H1 (cell line): ENCODE data around the gene SLC1A2. TPM values are rescaled to one million over a fixed set of nuclear protein-coding genes. Genes with fewer than 3 reads are reported as not detected.

Experiments used
- CTCF ChIA-PET: fragments of 300-600 bp; sonication (Branson Sonifier 250); formaldehyde crosslinking; loops from one replicate; lab custom pipeline; 2021; ENCODE audit not compliant: partially characterized antibody; lab: Charles Lee
- POLR2A ChIA-PET: fragments of 300-600 bp; sonication (Branson Sonifier 250); formaldehyde crosslinking; loops from one replicate; lab custom pipeline; 2021; ENCODE audit warnings: inconsistent platforms; ENCODE audit not compliant: partially characterized antibody; lab: Charles Lee
- DNase-seq, 2 experiments: peaks; one replicate each; pipeline versions ENCODE4 v3.0.0 to v3.0.0-alpha.2; 2010 to 2022; ENCODE audit warnings: low spot score in 2 of 2, low read depth in 1 of 2, mixed read lengths in 1 of 2
- FAIRE-seq: peaks from 2 replicates; lab custom pipeline; 2011; peaks lifted over from hg19 to GRCh38; lab: Jason Lieb, UNC
- H2AFZ ChIP-seq: 2 replicates; pipeline ENCODE4 v1.8.1; 2012; ENCODE audit warnings: low read length, inconsistent platforms
- H2AK5ac ChIP-seq: 2 replicates; pipeline ENCODE4 v1.6.1; 2013; ENCODE audit warnings: low read depth, low read length
- H2BK120ac ChIP-seq: replicated peaks from 2 replicates; pipeline ENCODE3; 2013; ENCODE audit warnings: low read depth, low read length, inconsistent platforms
- H2BK12ac ChIP-seq: 2 replicates; pipeline ENCODE4 v1.6.1; 2013; ENCODE audit warnings: low read depth, low read length
- H2BK15ac ChIP-seq: 2 replicates; pipeline ENCODE4 v1.6.1; 2013; ENCODE audit warnings: low read length
- H2BK20ac ChIP-seq: 2 replicates; pipeline ENCODE4 v1.6.1; 2013; ENCODE audit warnings: low read length
- H2BK5ac ChIP-seq: 2 replicates; pipeline ENCODE4 v1.6.1; 2013; ENCODE audit warnings: low read depth, low read length
- H3K14ac ChIP-seq: 2 replicates; pipeline ENCODE4 v1.6.1; 2013; ENCODE audit warnings: inconsistent platforms; ENCODE audit not compliant: insufficient read length
- H3K18ac ChIP-seq: 2 replicates; pipeline ENCODE4 v1.6.1; 2013; ENCODE audit warnings: low read length; ENCODE audit errors: extremely low read depth
- H3K23ac ChIP-seq: 2 replicates; pipeline ENCODE4 v1.6.1; 2013; ENCODE audit warnings: inconsistent platforms; ENCODE audit not compliant: insufficient read length
- H3K23me2 ChIP-seq: 2 replicates; pipeline ENCODE4 v1.6.1; 2013; ENCODE audit warnings: low read depth, low read length
- H3K27ac ChIP-seq: 2 replicates; pipeline ENCODE4 v1.6.1; 2011; ENCODE audit warnings: low read depth, low read length, inconsistent platforms
- H3K27me3 ChIP-seq, 4 experiments: replicated peaks in 1 of 4; 1 replicate in 1 of 4; 2 replicates in 3 of 4; pipeline versions ENCODE4 v1.6.1 to v1.8.1; 2011 to 2013; ENCODE audit warnings: low read length in 3 of 4, mild to moderate bottlenecking in 3 of 4, inconsistent platforms in 2 of 4, mixed read lengths in 2 of 4, moderate library complexity in 1 of 4; ENCODE audit not compliant: control insufficient read depth in 3 of 4, insufficient read depth in 3 of 4; ENCODE audit errors: extremely low read depth in 1 of 4
- H3K36me3 ChIP-seq, 4 experiments: 2 replicates each; pipeline versions ENCODE4 v1.6.1 to v1.8.1; 2011 to 2013; ENCODE audit warnings: mild to moderate bottlenecking in 4 of 4, low read length in 3 of 4, moderate library complexity in 2 of 4, control low read depth in 1 of 4, inconsistent platforms in 1 of 4; ENCODE audit not compliant: insufficient read depth in 4 of 4, control insufficient read depth in 2 of 4
- H3K4ac ChIP-seq: replicated peaks from 2 replicates; pipeline ENCODE3; 2013; ENCODE audit warnings: low read length, low read depth, mixed read lengths, inconsistent platforms; ENCODE audit not compliant: insufficient read length
- H3K4me1 ChIP-seq, 4 experiments: replicated peaks in 1 of 4; 1 replicate in 1 of 4; 2 replicates in 3 of 4; pipeline versions ENCODE4 v1.6.1 to v1.8.1; 2011 to 2013; ENCODE audit warnings: low read length in 3 of 4, inconsistent platforms in 2 of 4, mixed read lengths in 1 of 4; ENCODE audit not compliant: insufficient read depth in 4 of 4, control insufficient read depth in 3 of 4
- H3K4me2 ChIP-seq, 2 experiments: 2 replicates each; pipeline versions ENCODE4 v1.6.1 to v1.8.1; 2011 to 2013; ENCODE audit warnings: low read depth in 2 of 2, low read length in 2 of 2, control low read depth in 1 of 2, inconsistent platforms in 1 of 2, mild to moderate bottlenecking in 1 of 2; ENCODE audit not compliant: insufficient read depth in 1 of 2
- H3K4me3 ChIP-seq, 4 experiments: fragments of 200-600, 300-600 bp in 1 of 4; sonication (generic), shearing (Covaris generic), sonication (Bioruptor Twin) in 1 of 4; 2 replicates each; pipeline versions ENCODE4 v1.5.1 to v1.8.1; 2011 to 2016; ENCODE audit warnings: low read length in 4 of 4, low read depth in 3 of 4, control low read depth in 2 of 4, inconsistent platforms in 2 of 4, mild to moderate bottlenecking in 2 of 4, mixed read lengths in 1 of 4, moderate library complexity in 1 of 4; ENCODE audit not compliant: insufficient read depth in 2 of 4; ENCODE audit errors: extremely low read depth in 1 of 4
- H3K56ac ChIP-seq: replicated peaks from 2 replicates; pipeline ENCODE3; 2013; ENCODE audit warnings: low read depth, mild to moderate bottlenecking, mixed read lengths, low read length, inconsistent platforms; ENCODE audit not compliant: insufficient read length
- H3K79me1 ChIP-seq: 2 replicates; pipeline ENCODE4 v1.6.1; 2013; ENCODE audit warnings: low read depth, low read length, control low read depth
- H3K79me2 ChIP-seq, 2 experiments: 2 replicates each; pipeline versions ENCODE4 v1.6.1 to v1.8.1; 2012 to 2013; ENCODE audit warnings: low read length in 2 of 2, mild to moderate bottlenecking in 2 of 2, inconsistent platforms in 1 of 2; ENCODE audit not compliant: insufficient read depth in 2 of 2, control insufficient read depth in 1 of 2
- H3K9ac ChIP-seq, 4 experiments: replicated peaks in 1 of 4; 1 replicate in 1 of 4; 2 replicates in 3 of 4; pipeline versions ENCODE4 v1.6.1 to v1.8.1; 2011 to 2013; ENCODE audit warnings: low read depth in 3 of 4, low read length in 3 of 4, control low read depth in 2 of 4, mild to moderate bottlenecking in 2 of 4, moderate library complexity in 2 of 4, inconsistent platforms in 1 of 4; ENCODE audit errors: extremely low read depth in 1 of 4
- H3K9me3 ChIP-seq, 2 experiments: 2 replicates each; pipeline versions ENCODE4 v1.6.1 to v1.8.1; 2012 to 2013; ENCODE audit warnings: mild to moderate bottlenecking in 2 of 2, moderate library complexity in 2 of 2, control low read depth in 1 of 2, inconsistent platforms in 1 of 2, low read depth in 1 of 2, low read length in 1 of 2, mixed read lengths in 1 of 2; ENCODE audit not compliant: insufficient read depth in 2 of 2
- H4K20me1 ChIP-seq, 2 experiments: replicated peaks in 1 of 2; 2 replicates each; pipeline versions ENCODE3 to v1.8.1; 2011 to 2013; ENCODE audit warnings: inconsistent platforms in 2 of 2, low read length in 2 of 2, mild to moderate bottlenecking in 1 of 2; ENCODE audit not compliant: insufficient read depth in 2 of 2, control insufficient read depth in 1 of 2
- H4K5ac ChIP-seq: 2 replicates; pipeline ENCODE4 v1.6.1; 2013; ENCODE audit warnings: low read length, low read depth, mixed read lengths, inconsistent platforms; ENCODE audit not compliant: insufficient read length
- H4K8ac ChIP-seq: 2 replicates; pipeline ENCODE4 v1.8.0; 2013; ENCODE audit warnings: mild to moderate bottlenecking, moderate library complexity, low read length, inconsistent platforms; ENCODE audit not compliant: insufficient read depth; ENCODE audit errors: extremely low read depth
- H4K91ac ChIP-seq: replicated peaks from 2 replicates; pipeline ENCODE3; 2013; ENCODE audit warnings: low read length, mixed read lengths, inconsistent platforms; ENCODE audit not compliant: insufficient read length
- CTCF ChIP-seq, 3 experiments: IDR thresholded peaks; 1 replicate in 2 of 3; 2 replicates in 1 of 3; pipeline versions ENCODE4 v1.5.1 to v1.6.1; 2011; ENCODE audit warnings: low read length in 3 of 3, mild to moderate bottlenecking in 3 of 3, inconsistent platforms in 2 of 3, low read depth in 1 of 3, moderate library complexity in 1 of 3; ENCODE audit not compliant: insufficient read depth in 1 of 3; ENCODE audit errors: control extremely low read depth in 1 of 3
- HDAC6 ChIP-seq: IDR thresholded peaks from one replicate; pipeline ENCODE4 v1.7.1; 2012; ENCODE audit warnings: low read depth, mild to moderate bottlenecking, inconsistent platforms, low read length, moderate library complexity
- JUN ChIP-seq: IDR thresholded peaks from 2 replicates; pipeline ENCODE4 v1.6.1; 2011; ENCODE audit warnings: low read depth, mild to moderate bottlenecking, improper control_type of control experiment, low read length
- POLR2AphosphoS5 ChIP-seq: IDR thresholded peaks from 2 replicates; pipeline ENCODE4 v1.6.1; 2011; ENCODE audit warnings: low read depth, low read length
- SUZ12 ChIP-seq: fragments of 200-600 bp; sonication (generic); IDR thresholded peaks from 2 replicates; pipeline ENCODE4 v1.6.1; 2012; ENCODE audit warnings: mild to moderate bottlenecking, inconsistent platforms, low read length, moderate library complexity, mixed read lengths
- TAF7 ChIP-seq: optimal IDR thresholded peaks from 2 replicates; pipeline ENCODE3; 2011; ENCODE audit warnings: low read depth, mild to moderate bottlenecking, inconsistent platforms, low read length, moderate library complexity, borderline replicate concordance
- WGBS, 2 experiments: shearing (Covaris generic) in 1 of 2; methylation state at CpG; one replicate each; pipeline versions ENCODE4 v1.1.6 to v1.1.7; 2013 to 2015; ENCODE audit warnings: low lambda C conversion rate in 2 of 2, mixed read lengths in 2 of 2, inconsistent platforms in 1 of 2, low coverage in 1 of 2, missing lambda C conversion rate in 1 of 2; ENCODE audit not compliant: insufficient replicate concordance in 2 of 2, insufficient coverage in 1 of 2, insufficient read length in 1 of 2; ENCODE audit errors: extremely low coverage in 1 of 2, missing lambda C conversion rate in 1 of 2; 5-methylcytosine and 5-hydroxymethylcytosine counted together
- long read RNA-seq, 2 experiments: library from RNA in 1 of 2; library from capped mRNA in 1 of 2; stranded (forward); transcript quantifications; one replicate each; pipeline ENCODE4 v2.0.0, GENCODE V29; 2021; ENCODE audit warnings: inconsistent platforms in 1 of 2
- polyA minus RNA-seq, 3 experiments: library from RNA; depleted of rRNA, polyadenylated mRNA; stranded (reverse); fragments of >200 nt; gene quantifications; 1 replicate in 2 of 3; 2 replicates in 1 of 3; pipeline ENCODE4 v1.2.3, GENCODE V29; 2011
- polyA plus RNA-seq, 7 experiments: library from polyadenylated mRNA; depleted of rRNA in 3 of 7; stranded (reverse) in 5 of 7; unstranded in 2 of 7; fragments of >200 nt in 5 of 7; fragments of 200-250 nt in 2 of 7; gene quantifications; 1 replicate in 5 of 7; 2 replicates in 1 of 7; 4 replicates in 1 of 7; pipeline versions ENCODE4 v1.2.1 to v1.2.3, GENCODE V29; 2011 to 2013; ENCODE audit warnings: missing spikeins in 2 of 7, mixed read lengths in 2 of 7
- total RNA-seq: library from RNA; stranded (reverse); fragmentation: NEBNext Ultra II Directional; extraction: Animal tissue kit (Norgen Biotek cat#: 25700); gene quantifications from 2 replicates; pipeline ENCODE4 v1.2.1, GENCODE V29; 2021

SLC1A2 gene
- total RNA-seq (1.2 and 1.4 TPM in 2 replicates), polyA plus RNA-seq (2011; rRNA removed) (0.28 and 0.57 TPM in 2 replicates), polyA minus RNA-seq (2011; rRNA and poly(A)+ RNA removed) (8.1 and 14.3 TPM in 2 replicates)
- polyA plus RNA-seq (2011; cell fraction: cytosol; rRNA removed) = 0.57 TPM
- 0.88 TPM for polyA plus RNA-seq (2011; cell fraction: nucleus; rRNA removed)
- 0.84 to 1.3 TPM (median 1.1 TPM) in 4 replicates for polyA plus RNA-seq (2012, experiment 1 of 2)
- 0.16 TPM for polyA plus RNA-seq (2012, experiment 2 of 2)
- 0.47 TPM for polyA plus RNA-seq (2013, experiment 1 of 2)
- polyA plus RNA-seq (2013, experiment 2 of 2) = 0.31 TPM
- polyA minus RNA-seq (2011; cell fraction: cytosol; rRNA and poly(A)+ RNA removed) = 1.1 TPM
- 4.4 TPM for polyA minus RNA-seq (2011; cell fraction: nucleus; rRNA and poly(A)+ RNA removed)
- long read RNA-seq, experiment 1 = 0 reads
- long read RNA-seq, experiment 2, partial matches to known transcripts = 0 of 1 reads
- long read RNA-seq, experiment 2, other reads (novel, unspliced or antisense) = 1 of 1 reads

GRCh38 chr11:35419184-35419829, at the start of gene SLC1A2:
TSS of gene SLC1A2 (minus strand) at chr11:35419558. CDS start at chr11:35418966, 592 bp downstream.
- Histone ChIP-seq H3K79me1 (no peaks in the 10 kb centered on the region), H2AFZ (peak within 1 kb of the TSS; percentile 89), H3K27me3 (peaks cover 31 to 83% (median 70%) of the 10 kb centered on the region in 4 experiments), H3K23me2 (peaks cover 19% of the 10 kb centered on the region; the same call in 1 of the 2 replicates), H3K4me1 (peaks cover 0 to 8% (median 4%) of the 10 kb centered on the region in 4 experiments; a peak in 5 of 7 replicates), H2BK5ac (no peak within 1 kb of the TSS), H4K8ac (peak within 1 kb of the TSS; percentile 1), H3K23ac (no peak within 1 kb of the TSS), H2BK120ac (no peak within 1 kb of the TSS), H4K20me1 (peaks cover 0 to 4% of the 10 kb centered on the region in 2 experiments), H3K4me3 (peak within 1 kb of the TSS; percentile 65 to 94 (median 71)), H3K9ac (peak within 1 kb of the TSS in 3 of 4 experiments; percentile 14 to 45 (median 34); a peak in 3 of 7 replicates), H3K56ac (peak within 1 kb of the TSS; percentile 48), H3K18ac (peak within 1 kb of the TSS; percentile 90), H3K4ac (no peak within 1 kb of the TSS), H3K14ac (no peak within 1 kb of the TSS), H3K79me2 (no peaks in the 10 kb centered on the region), H2BK12ac (peak within 1 kb of the TSS; percentile 50; the same call in 1 of the 2 replicates), H3K9me3 (no peaks in the 10 kb centered on the region), H2AK5ac (no peak within 1 kb of the TSS), H4K91ac (peak within 1 kb of the TSS; percentile 60), H4K5ac (peak within 1 kb of the TSS; percentile 23), H3K27ac (no peak within 1 kb of the TSS), H3K4me2 (peak within 1 kb of the TSS; percentile 92 to 98), H3K36me3 (no peaks in the 10 kb centered on the region), H2BK20ac (no peak within 1 kb of the TSS), H2BK15ac (0 out of 2 replicates have a peak within 1 kb of the TSS, but pooled peaks have one; percentile 61)
- FAIRE-seq = no peak
- peak in 1 of 2 experiments; percentile 71 for DNase-seq
- 1% methylated on average over 10 of the region's 71 CpGs; no CpG with 5 or more reads in 1 of the 2 experiments for WGBS, 2 experiments
- CTCF ChIA-PET = interaction anchor here (1.3 to 2.5 kb wide), 3 partner anchors 27 to 841 kb away, joined by 3 to 5 read pairs (median 4); no protein-coding TSS in a partner anchor
- POLR2A ChIA-PET = no interaction called here
- no peak for TF ChIP-seq POLR2AphosphoS5
- no peak for TF ChIP-seq HDAC6
- TF ChIP-seq TAF7 = no peak
- TF ChIP-seq SUZ12 = 0 out of 2 replicates have a peak, but pooled peaks have one; percentile 5
- peak in 2 of 3 experiments; percentile 6 to 11; a peak in 2 of 4 replicates for TF ChIP-seq CTCF (IDR thresholded peaks at IDR 0.05; ENCODE audit: control extremely low read depth in 1 of 3, insufficient read depth in 1 of 3, low read depth in 1 of 3, low read length in 3 of 3)
- TF ChIP-seq JUN = no peak
